HUES6 (cell line): Measurements from ENCODE around the gene UQCR10.

Experiments
- H3K27ac ChIP-seq: 2 replicates; pipeline ENCODE4 v1.7.0; 2013; ENCODE audit warnings: low read depth, mild to moderate bottlenecking, low read length, inconsistent platforms
- H3K27me3 ChIP-seq: 2 replicates; pipeline ENCODE4 v1.6.1; 2013; ENCODE audit warnings: low read length; ENCODE audit not compliant: control insufficient read depth, insufficient read depth
- H3K36me3 ChIP-seq: 2 replicates; pipeline ENCODE4 v1.6.1; 2013; ENCODE audit warnings: low read length; ENCODE audit not compliant: control insufficient read depth, insufficient read depth
- H3K4me1 ChIP-seq: 2 replicates; pipeline ENCODE4 v1.6.1; 2013; ENCODE audit warnings: low read length; ENCODE audit not compliant: control insufficient read depth, insufficient read depth
- H3K4me3 ChIP-seq: 2 replicates; pipeline ENCODE4 v1.5.1; 2013; ENCODE audit warnings: low read depth, low read length
- H3K9ac ChIP-seq: one replicate; pipeline ENCODE4 v1.6.1; 2013; ENCODE audit warnings: mild to moderate bottlenecking, low read length
- H3K9me3 ChIP-seq: 2 replicates; pipeline ENCODE4 v1.6.1; 2013; ENCODE audit warnings: low read depth, low read length; ENCODE audit not compliant: control insufficient read depth, insufficient read depth

UQCR10 gene

DNA sequence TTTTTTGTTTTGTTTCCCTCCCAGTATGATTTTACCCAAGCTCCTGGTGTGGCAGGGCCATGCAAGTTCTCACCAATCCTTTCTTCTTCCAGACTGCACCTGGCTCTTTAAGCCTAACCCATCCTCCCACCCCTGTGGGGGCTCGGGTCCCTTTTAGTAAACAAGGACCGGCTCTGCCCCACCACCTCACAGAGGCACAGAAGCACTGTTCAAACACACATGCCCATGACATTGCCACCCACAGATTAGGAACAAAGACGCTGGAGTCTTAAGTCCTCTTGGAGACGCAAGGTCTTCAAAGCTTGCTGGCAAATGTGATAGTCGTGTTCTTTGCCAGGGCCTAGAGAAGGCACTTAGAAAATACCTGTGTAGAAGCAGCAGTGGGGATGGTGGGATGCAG, 18.9 kb downstream of the UQCR10 start:
- Histone ChIP-seq H3K4me3 (no peak overlapping the region), H3K27ac (0 out of 2 replicates have a peak overlapping the region, but pooled peaks have one; percentile 28), H3K36me3 (peaks cover 34% of the 10 kb centered on the region), H3K9ac (no peak overlapping the region), H3K4me1 (peaks cover 4% of the 10 kb centered on the region; the same call in 1 of the 2 replicates), H3K27me3 (no peaks in the 10 kb centered on the region), H3K9me3 (no peaks in the 10 kb centered on the region)

DNA sequence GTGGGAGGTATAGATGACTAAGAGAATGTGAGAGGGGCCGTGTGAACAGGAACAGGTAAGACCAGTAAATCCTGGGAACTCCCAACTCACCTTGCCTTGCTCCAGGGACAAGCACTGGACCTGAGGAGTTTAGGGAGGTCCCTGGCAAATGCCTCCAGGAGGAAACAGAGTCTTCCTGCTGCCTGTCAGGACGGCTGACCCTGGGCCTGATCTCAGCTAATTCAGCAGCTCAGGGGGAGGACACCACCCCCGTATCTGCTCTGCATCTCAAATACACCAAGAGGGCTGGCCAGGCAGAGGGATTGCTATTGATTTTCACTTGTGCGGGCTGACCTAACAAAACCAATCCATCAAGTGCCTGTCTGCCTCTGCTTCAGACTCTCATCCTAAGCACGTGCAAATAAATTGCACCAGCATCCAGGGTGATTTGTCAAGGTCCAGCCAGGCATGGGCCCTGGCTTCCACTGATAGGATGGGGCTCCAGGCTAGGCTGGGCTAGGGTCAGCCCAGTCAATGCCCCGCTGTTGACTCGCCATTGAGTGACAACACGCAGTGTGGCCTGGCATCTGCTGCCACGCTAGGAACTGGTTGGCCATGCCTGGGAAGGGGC, 20.3 kb downstream of the UQCR10 start:
- no peak overlapping the region for H3K27ac ChIP-seq
- no peaks in the 10 kb centered on the region for H3K27me3 ChIP-seq
- no peak overlapping the region for H3K4me3 ChIP-seq
- H3K9me3 ChIP-seq = no peaks in the 10 kb centered on the region
- no peak overlapping the region for H3K9ac ChIP-seq
- H3K4me1 ChIP-seq = no peaks in the 10 kb centered on the region
- peaks cover 44% of the 10 kb centered on the region for H3K36me3 ChIP-seq

DNA sequence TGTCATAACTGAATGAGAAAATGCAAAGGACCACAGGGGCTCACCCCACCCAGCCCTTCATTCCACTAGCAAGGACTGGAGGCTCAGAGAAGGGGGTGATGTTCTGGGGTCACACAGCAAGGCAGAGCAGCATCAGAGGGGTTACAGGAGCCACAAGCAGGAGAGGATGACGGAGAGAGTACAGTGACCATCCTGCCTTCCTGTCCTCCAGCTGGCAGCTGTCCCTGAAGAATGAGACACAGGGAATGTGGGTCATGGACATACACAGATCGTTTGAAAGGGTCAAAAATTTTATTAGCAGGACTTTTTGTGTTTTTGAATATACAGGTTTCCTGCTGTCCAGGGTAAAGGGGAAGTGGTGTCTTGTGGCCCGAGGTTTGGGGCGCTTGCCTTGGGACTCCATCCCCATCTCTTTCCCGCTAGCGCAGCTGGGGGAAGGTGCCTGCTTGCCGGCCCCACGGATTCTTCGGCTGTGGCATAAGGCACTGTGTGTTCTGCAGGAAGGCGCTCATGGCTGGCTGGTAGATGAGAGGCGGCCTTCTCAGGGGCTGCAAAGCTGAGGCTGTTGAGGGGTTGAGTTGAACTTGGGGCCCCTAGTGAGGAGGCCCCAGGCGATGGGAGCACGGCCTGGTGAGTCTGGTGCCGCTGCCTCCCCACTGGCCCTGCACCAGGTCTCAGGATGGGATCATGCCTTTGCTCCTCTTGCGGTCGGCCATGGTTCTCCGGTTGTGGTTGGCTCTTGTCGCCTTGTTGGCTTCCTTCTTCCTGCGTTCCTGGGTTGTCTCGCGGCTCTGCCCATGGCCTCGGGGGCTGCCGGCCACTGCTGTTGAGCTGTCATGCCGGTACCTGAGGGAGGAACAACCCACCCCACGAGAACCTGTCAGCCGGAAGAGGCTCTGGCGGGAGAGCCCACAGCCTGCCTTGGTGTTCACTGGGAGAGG, 21.4 kb downstream of the UQCR10 start:
- Histone ChIP-seq H3K4me3 (no peak overlapping the region), H3K27me3 (no peaks in the 10 kb centered on the region), H3K27ac (no peak overlapping the region), H3K4me1 (no peaks in the 10 kb centered on the region), H3K9me3 (no peaks in the 10 kb centered on the region), H3K36me3 (peaks cover 55% of the 10 kb centered on the region), H3K9ac (no peak overlapping the region)

DNA sequence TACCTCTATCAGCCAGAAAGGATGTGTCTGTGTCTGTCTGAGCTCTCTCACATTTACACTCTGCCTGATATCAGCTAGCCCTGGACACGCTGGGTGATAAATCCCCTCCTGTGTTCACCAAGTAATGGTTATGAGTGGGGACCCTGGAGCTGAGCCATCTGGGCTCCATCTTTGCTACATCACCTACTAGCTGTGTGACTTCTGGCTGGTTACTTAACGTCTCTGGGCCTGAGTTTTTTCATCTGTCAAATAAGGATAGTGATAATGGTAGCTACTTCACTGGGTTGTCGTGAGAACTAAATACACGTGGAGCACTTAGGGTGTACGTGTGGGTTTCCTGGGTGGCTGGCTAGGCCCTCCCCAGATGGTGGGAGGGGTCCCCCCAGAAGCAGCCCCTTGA, 22.9 kb downstream of the UQCR10 start:
- Histone ChIP-seq H3K9ac (no peak overlapping the region), H3K36me3 (peaks cover 59% of the 10 kb centered on the region), H3K4me1 (no peaks in the 10 kb centered on the region), H3K27ac (no peak overlapping the region), H3K9me3 (no peaks in the 10 kb centered on the region), H3K27me3 (no peaks in the 10 kb centered on the region), H3K4me3 (no peak overlapping the region)

DNA sequence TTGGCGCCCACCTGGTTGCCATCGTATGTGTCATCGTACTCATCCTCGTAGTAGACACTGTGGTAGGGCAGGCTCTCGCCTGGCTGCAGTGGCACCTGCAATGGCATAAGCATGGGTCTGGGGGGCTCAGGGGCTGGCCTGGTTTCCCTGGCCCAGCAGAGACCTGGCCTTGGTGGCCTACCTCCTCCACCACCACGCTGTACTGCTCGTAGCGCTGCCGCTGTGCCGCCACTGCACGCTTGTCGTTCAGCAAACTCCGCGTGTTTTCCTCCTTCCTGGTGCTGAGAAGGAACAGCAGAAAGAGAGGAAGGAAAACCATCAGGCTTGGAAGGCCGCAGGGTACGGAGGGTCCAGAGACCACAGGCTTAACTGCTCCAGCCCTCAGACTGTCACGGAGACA, 26.2 kb downstream of the UQCR10 start:
- Histone ChIP-seq H3K9me3 (no peaks in the 10 kb centered on the region), H3K9ac (no peak overlapping the region), H3K4me1 (no peaks in the 10 kb centered on the region), H3K27me3 (no peaks in the 10 kb centered on the region), H3K4me3 (no peak overlapping the region), H3K27ac (no peak overlapping the region), H3K36me3 (peaks cover 75% of the 10 kb centered on the region)

DNA sequence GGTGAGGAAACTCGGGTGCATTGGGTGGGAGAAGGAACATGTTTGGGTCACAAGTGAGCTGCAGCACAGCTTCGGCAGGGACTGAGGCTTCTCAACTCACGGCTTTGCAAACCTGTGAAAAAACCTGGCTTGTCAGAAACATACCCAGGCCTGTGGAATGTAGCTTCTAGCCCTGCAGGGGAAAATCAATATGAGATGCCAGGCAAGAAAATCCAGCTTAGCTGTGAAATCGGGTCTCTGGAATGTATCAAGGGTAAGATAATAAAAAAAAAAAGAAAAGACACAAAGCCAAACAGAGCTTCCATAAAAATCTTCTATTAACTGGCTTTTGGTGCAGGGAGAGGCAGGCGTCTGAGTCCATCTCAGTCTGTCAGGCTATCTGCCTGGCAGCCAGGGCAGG, 28.5 kb downstream of the UQCR10 start:
- Histone ChIP-seq H3K36me3 (peaks cover 75% of the 10 kb centered on the region), H3K27me3 (no peaks in the 10 kb centered on the region), H3K9ac (no peak overlapping the region), H3K4me1 (no peaks in the 10 kb centered on the region), H3K27ac (no peak overlapping the region), H3K9me3 (no peaks in the 10 kb centered on the region), H3K4me3 (no peak overlapping the region)

DNA sequence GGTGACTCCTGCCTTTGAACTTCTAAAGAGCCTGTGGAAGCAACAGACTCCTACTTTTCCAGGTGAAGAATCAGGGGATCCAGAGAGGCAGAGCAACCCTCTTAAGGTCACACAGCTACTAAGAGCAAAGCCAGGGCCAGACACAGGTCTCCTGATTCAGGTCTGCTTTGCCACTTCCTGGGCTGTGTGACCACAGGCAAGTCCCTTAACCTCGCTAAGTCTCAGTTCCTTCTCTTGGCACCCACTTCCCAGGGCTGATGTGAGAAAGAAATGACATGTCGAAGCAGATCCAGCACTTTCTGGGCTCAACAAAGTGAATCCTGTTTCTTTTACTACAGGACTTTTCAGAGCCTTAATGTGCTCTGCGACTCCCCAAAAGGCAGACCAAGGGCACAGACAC, 30.2 kb downstream of the UQCR10 start:
- H3K9me3 ChIP-seq = no peaks in the 10 kb centered on the region
- no peaks in the 10 kb centered on the region for H3K27me3 ChIP-seq
- H3K27ac ChIP-seq = no peak overlapping the region
- H3K4me1 ChIP-seq = 0 out of 2 replicates have a peak, but pooled peaks cover 3% of the 10 kb centered on the region
- no peak overlapping the region for H3K9ac ChIP-seq
- no peak overlapping the region for H3K4me3 ChIP-seq
- peaks cover 77% of the 10 kb centered on the region for H3K36me3 ChIP-seq

DNA sequence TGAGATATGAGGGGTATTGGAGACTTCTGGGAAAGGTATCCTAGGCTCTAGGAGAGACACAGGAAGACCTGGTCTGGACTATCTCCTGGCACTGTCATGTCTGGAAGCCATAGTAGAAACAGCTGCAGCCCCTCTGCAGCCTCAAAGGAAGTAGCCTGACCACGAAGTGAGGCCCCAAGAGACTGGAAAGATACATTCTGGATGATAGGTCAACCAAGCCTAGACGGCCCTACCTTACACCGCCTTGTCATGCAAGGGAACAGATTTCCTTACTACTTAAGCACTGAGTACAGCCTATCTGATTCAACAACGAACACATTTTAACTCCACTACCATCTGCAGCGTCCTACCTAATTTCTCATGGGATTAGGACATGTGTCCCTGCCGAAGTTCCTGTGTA, 31.1 kb downstream of the UQCR10 start:
- peaks cover 69% of the 10 kb centered on the region for H3K36me3 ChIP-seq
- no peaks in the 10 kb centered on the region for H3K27me3 ChIP-seq
- no peak overlapping the region for H3K27ac ChIP-seq
- no peak overlapping the region for H3K9ac ChIP-seq
- H3K4me1 ChIP-seq = 0 out of 2 replicates have a peak, but pooled peaks cover 3% of the 10 kb centered on the region
- no peaks in the 10 kb centered on the region for H3K9me3 ChIP-seq
- no peak overlapping the region for H3K4me3 ChIP-seq

DNA sequence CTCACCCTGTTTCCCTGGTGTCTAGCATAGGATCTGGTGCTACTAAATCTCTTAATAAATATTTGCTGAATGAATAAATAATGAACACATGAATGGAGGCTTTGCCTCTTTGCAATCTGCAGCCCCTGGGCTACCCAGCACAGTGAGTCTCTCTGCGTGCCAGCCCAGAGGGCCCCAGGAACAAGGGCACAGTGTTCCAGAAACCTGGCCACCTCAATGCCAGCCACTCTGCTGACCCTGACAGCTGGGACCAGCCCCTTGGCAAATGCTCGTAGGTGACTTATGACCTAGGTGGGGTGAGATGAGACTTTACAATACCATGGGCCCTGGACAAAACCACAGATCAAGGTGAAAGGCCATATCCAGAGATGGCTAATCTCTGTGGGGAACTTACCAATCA, 31.6 kb downstream of the UQCR10 start:
- no peak overlapping the region for H3K9ac ChIP-seq
- H3K9me3 ChIP-seq = no peaks in the 10 kb centered on the region
- 0 out of 2 replicates have a peak, but pooled peaks cover 3% of the 10 kb centered on the region for H3K4me1 ChIP-seq
- no peaks in the 10 kb centered on the region for H3K27me3 ChIP-seq
- H3K27ac ChIP-seq = no peak overlapping the region
- H3K36me3 ChIP-seq = peaks cover 71% of the 10 kb centered on the region
- no peak overlapping the region for H3K4me3 ChIP-seq

DNA sequence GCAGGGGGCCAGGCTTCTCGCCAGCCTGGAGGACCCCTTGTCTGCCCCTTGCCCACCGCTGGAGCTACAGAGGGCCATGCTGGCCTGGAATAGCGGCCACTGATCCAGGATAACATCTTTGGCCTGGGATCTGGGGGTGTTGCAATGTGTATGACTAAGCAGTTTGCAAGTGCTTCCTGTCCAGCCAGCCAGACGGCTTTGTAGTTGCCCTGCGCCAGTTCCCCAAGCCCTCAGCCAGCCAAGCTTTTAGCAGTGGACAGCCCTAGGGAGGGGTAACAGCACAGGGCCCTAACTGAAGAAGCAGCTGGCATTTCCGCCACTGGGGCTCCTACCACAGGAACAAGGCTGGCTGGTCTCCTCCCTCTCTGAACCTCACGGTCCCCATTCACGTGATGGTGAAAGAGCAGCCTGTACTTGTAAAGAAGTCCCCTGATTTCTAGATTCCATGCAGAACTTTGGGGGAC, 32.1 kb downstream of the UQCR10 start:
- Histone ChIP-seq H3K27ac (no peak overlapping the region), H3K4me3 (no peak overlapping the region), H3K36me3 (peaks cover 75% of the 10 kb centered on the region), H3K9ac (no peak overlapping the region), H3K4me1 (0 out of 2 replicates have a peak, but pooled peaks cover 3% of the 10 kb centered on the region), H3K27me3 (no peaks in the 10 kb centered on the region), H3K9me3 (no peaks in the 10 kb centered on the region)

DNA sequence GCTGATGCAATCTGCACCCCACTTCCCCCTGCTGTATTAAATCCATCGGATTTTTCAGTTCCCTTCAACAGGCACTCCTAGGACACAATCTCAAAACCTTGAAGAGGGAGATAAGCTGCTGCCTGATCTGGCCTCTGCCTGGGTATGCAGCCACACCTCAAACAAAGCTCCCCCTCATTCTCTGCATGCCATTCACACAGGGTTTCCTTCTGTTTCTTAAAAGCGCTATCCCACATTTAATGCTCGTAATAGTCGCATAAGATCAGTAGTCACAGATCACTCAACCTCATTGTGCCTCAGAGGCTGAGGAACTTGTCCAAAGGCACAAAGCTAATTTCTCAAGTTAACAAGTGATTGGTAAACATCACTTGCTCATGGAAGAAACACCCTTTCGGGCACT, 34.0 kb downstream of the UQCR10 start:
- no peaks in the 10 kb centered on the region for H3K27me3 ChIP-seq
- H3K4me3 ChIP-seq = no peak overlapping the region
- H3K27ac ChIP-seq = no peak overlapping the region
- H3K36me3 ChIP-seq = peaks cover 86% of the 10 kb centered on the region
- H3K9ac ChIP-seq = no peak overlapping the region
- 0 out of 2 replicates have a peak, but pooled peaks cover 3% of the 10 kb centered on the region for H3K4me1 ChIP-seq
- H3K9me3 ChIP-seq = no peaks in the 10 kb centered on the region
